GM12801 (cell line): Measurements from ENCODE around the gene EPHA1.

Experiments used
- TF ChIP-seq, protein P1 (sequence below): IDR thresholded peaks from one replicate; pipeline ENCODE4 v1.5.1; 2011; ENCODE audit warnings: control low read depth; ENCODE audit not compliant: insufficient read length; ENCODE audit errors: extremely low read depth

The EPHA1 gene

DNA sequence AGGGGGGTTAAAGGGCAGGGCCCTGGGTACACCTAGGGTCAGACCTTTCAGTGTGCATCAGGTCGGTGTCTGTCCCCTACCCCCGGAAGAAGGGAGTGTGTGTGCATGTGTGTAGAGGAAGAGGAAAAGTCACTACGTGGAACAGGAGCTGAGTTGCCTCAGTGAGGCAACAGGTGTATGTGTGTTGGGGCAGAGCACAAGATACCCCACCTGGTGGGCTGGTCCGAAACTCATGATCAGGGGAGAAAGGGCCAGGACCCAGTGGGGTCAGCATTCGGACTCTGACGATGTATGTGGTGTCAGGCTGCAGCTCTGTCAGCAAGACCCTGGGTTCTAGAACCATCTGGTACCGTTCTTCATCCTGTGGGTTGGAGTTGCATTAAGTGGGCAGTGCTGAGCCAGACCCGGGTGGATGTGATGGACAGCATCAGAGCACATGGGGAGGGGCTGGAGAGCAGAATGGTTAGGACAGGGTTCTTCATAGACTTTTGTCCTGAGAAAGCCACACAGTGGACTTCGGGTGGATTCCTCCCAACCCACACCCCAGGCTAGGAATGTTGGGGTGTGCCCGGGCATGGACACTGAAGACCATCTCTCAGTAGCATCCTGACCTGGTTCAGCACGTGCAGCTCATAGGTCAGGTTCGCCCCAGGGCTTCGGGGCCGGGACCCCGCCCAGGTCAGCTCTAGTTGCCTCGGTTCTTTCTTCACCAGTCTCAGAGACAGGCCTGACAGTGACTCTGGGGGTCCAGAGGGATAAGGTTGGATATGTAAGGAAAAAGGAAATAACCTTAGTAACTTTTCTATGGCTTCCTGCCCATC, 10.7 kb downstream of the EPHA1 start:
- TF ChIP-seq, protein P1, sequence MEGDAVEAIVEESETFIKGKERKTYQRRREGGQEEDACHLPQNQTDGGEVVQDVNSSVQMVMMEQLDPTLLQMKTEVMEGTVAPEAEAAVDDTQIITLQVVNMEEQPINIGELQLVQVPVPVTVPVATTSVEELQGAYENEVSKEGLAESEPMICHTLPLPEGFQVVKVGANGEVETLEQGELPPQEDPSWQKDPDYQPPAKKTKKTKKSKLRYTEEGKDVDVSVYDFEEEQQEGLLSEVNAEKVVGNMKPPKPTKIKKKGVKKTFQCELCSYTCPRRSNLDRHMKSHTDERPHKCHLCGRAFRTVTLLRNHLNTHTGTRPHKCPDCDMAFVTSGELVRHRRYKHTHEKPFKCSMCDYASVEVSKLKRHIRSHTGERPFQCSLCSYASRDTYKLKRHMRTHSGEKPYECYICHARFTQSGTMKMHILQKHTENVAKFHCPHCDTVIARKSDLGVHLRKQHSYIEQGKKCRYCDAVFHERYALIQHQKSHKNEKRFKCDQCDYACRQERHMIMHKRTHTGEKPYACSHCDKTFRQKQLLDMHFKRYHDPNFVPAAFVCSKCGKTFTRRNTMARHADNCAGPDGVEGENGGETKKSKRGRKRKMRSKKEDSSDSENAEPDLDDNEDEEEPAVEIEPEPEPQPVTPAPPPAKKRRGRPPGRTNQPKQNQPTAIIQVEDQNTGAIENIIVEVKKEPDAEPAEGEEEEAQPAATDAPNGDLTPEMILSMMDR: no peak

- TF ChIP-seq, protein P1: no peak
Observed at GRCh38 chr7:143396625-143397556, 11.8 kb downstream of the EPHA1 start.

DNA sequence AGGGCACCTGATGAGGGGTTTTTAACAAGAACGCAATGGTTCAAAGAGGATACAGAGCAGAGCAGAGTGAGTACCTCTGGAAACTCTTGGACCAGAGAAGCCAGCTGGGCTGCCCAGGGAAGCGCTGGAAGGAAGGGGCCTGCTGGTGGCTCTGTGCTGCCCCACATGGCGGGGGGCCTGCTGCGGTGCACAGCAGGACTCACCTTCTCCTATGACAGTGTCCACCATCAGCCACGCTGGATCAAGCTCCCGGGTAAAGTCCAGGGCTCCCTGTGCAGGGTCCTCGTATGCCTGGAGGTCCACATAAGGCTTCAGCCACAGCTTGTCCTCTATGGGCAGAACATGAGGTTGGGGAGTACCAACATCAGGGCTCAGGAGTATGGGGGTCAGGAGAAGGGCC, 12.5 kb downstream of the EPHA1 start:
- TF ChIP-seq, protein P1: no peak

- TF ChIP-seq, protein P1: no peak
Observed at GRCh38 chr7:143395187-143396149, 13.2 kb downstream of the EPHA1 start.

DNA sequence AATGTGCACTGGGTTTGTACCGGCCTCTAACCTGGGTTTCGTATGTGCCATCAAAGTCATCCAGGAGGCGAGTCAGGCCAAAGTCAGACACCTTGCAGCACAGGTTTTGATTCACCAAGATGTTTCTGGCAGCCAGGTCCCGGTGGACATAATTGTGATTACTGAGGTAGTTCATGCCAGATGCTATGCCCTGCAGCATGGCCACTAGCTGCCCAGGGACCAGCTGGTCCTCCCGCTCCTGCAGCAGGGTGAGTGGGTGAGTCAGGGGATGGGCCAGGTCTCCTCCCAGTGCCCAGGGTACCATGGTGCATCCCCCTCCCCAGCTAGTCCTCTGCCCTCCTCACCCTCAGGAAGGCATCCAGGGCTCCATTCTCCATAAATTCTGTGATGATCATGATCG, 13.9 kb downstream of the EPHA1 start:
- TF ChIP-seq, protein P1: no peak

GRCh38 chr7:143394068-143394467, 14.6 kb downstream of the EPHA1 start:
- TF ChIP-seq, protein P1: no peak
